ENCODE results near the gene RASGRF2. TPM values are rescaled to one million over a fixed set of nuclear protein-coding genes. Genes with fewer than 3 reads are reported as not detected.

Gene RASGRF2
- total and polyA plus RNA-seq, 2 of the 8 experiments (the other 6 are each of a cell fraction or from before 2014, with no cell fraction given), result 2.6 to 29.5 TPM

GRCh38 chr5:81010336-81011169 lies 50.4 kb downstream of the RASGRF2 start (continued):
- TF ChIP-seq, protein P1, sequence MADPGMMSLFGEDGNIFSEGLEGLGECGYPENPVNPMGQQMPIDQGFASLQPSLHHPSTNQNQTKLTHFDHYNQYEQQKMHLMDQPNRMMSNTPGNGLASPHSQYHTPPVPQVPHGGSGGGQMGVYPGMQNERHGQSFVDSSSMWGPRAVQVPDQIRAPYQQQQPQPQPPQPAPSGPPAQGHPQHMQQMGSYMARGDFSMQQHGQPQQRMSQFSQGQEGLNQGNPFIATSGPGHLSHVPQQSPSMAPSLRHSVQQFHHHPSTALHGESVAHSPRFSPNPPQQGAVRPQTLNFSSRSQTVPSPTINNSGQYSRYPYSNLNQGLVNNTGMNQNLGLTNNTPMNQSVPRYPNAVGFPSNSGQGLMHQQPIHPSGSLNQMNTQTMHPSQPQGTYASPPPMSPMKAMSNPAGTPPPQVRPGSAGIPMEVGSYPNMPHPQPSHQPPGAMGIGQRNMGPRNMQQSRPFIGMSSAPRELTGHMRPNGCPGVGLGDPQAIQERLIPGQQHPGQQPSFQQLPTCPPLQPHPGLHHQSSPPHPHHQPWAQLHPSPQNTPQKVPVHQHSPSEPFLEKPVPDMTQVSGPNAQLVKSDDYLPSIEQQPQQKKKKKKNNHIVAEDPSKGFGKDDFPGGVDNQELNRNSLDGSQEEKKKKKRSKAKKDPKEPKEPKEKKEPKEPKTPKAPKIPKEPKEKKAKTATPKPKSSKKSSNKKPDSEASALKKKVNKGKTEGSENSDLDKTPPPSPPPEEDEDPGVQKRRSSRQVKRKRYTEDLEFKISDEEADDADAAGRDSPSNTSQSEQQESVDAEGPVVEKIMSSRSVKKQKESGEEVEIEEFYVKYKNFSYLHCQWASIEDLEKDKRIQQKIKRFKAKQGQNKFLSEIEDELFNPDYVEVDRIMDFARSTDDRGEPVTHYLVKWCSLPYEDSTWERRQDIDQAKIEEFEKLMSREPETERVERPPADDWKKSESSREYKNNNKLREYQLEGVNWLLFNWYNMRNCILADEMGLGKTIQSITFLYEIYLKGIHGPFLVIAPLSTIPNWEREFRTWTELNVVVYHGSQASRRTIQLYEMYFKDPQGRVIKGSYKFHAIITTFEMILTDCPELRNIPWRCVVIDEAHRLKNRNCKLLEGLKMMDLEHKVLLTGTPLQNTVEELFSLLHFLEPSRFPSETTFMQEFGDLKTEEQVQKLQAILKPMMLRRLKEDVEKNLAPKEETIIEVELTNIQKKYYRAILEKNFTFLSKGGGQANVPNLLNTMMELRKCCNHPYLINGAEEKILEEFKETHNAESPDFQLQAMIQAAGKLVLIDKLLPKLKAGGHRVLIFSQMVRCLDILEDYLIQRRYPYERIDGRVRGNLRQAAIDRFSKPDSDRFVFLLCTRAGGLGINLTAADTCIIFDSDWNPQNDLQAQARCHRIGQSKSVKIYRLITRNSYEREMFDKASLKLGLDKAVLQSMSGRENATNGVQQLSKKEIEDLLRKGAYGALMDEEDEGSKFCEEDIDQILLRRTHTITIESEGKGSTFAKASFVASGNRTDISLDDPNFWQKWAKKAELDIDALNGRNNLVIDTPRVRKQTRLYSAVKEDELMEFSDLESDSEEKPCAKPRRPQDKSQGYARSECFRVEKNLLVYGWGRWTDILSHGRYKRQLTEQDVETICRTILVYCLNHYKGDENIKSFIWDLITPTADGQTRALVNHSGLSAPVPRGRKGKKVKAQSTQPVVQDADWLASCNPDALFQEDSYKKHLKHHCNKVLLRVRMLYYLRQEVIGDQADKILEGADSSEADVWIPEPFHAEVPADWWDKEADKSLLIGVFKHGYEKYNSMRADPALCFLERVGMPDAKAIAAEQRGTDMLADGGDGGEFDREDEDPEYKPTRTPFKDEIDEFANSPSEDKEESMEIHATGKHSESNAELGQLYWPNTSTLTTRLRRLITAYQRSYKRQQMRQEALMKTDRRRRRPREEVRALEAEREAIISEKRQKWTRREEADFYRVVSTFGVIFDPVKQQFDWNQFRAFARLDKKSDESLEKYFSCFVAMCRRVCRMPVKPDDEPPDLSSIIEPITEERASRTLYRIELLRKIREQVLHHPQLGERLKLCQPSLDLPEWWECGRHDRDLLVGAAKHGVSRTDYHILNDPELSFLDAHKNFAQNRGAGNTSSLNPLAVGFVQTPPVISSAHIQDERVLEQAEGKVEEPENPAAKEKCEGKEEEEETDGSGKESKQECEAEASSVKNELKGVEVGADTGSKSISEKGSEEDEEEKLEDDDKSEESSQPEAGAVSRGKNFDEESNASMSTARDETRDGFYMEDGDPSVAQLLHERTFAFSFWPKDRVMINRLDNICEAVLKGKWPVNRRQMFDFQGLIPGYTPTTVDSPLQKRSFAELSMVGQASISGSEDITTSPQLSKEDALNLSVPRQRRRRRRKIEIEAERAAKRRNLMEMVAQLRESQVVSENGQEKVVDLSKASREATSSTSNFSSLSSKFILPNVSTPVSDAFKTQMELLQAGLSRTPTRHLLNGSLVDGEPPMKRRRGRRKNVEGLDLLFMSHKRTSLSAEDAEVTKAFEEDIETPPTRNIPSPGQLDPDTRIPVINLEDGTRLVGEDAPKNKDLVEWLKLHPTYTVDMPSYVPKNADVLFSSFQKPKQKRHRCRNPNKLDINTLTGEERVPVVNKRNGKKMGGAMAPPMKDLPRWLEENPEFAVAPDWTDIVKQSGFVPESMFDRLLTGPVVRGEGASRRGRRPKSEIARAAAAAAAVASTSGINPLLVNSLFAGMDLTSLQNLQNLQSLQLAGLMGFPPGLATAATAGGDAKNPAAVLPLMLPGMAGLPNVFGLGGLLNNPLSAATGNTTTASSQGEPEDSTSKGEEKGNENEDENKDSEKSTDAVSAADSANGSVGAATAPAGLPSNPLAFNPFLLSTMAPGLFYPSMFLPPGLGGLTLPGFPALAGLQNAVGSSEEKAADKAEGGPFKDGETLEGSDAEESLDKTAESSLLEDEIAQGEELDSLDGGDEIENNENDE (IDR thresholded peaks at IDR 0.05; ENCODE audit: insufficient replicate concordance, low read length), result no peak
- no peak for TF ChIP-seq JUND (IDR thresholded peaks at IDR 0.05; ENCODE audit: low read length)

Data from H1 (cell line).